ENCODE measurements around the gene CACNA1E. TPM values are rescaled to one million over a fixed set of nuclear protein-coding genes. Genes with fewer than 3 reads are reported as not detected.

CACNA1E gene
- total RNA-seq, 1 experiment from 2014 or later: not detected

- CTCF ChIA-PET: no interaction called here
- BruUV-seq (replicated peaks): no TSS peak
- DNase-seq (ENCODE audit: low spot score): no peak
- intact Hi-C loops (cut with micrococcal nuclease; ENCODE audit: unreplicated experiment): no loop called here
- Histone ChIP-seq H3K4me3 (ENCODE audit: low read depth, low read length, poor library complexity, severe bottlenecking) (no peak overlapping the region), H3K9me3 (ENCODE audit: low read depth, low read length, poor library complexity, severe bottlenecking) (no peaks in the 10 kb centered on the region), H3K27ac (ENCODE audit: low read depth, low read length, poor library complexity, severe bottlenecking) (no peak overlapping the region), H3K27me3 (replicated peaks; ENCODE audit: insufficient read depth, low read depth, low read length, poor library complexity) (peaks cover 44% of the 10 kb centered on the region), H3K4me1 (ENCODE audit: insufficient read depth, low read length, poor library complexity, severe bottlenecking) (no peaks in the 10 kb centered on the region), H3K36me3 (ENCODE audit: insufficient read depth, low read length, poor library complexity, severe bottlenecking) (no peaks in the 10 kb centered on the region)
- no peak for TF ChIP-seq CTCF (conservative IDR thresholded peaks at IDR 0.05; ENCODE audit: low read depth, low read length)
- no peak for TF ChIP-seq EZH2 (IDR thresholded peaks at IDR 0.05; ENCODE audit: borderline replicate concordance, low read depth, low read length, poor library complexity, severe bottlenecking)
- POLR2A ChIA-PET (ENCODE audit: low non-redundant PET): interaction anchor here (0.7 kb wide), 1 partner anchor 40 kb away, joined by 3 read pairs; no protein-coding TSS in a partner anchor
These were observed 234.7 kb downstream of the CACNA1E start for GRCh38 chr1:181718034-181718433.

GRCh38 chr1:181726320-181727012, 243.1 kb downstream of the CACNA1E start:
- H3K36me3 ChIP-seq (ENCODE audit: insufficient read depth, low read length, poor library complexity, severe bottlenecking): no peaks in the 10 kb centered on the region
- DNase-seq (ENCODE audit: low spot score): no peak
- no peaks in the 10 kb centered on the region for H3K9me3 ChIP-seq (ENCODE audit: low read depth, low read length, poor library complexity, severe bottlenecking)
- no peaks in the 10 kb centered on the region for H3K4me1 ChIP-seq (ENCODE audit: insufficient read depth, low read length, poor library complexity, severe bottlenecking)
- TF ChIP-seq EZH2 (IDR thresholded peaks at IDR 0.05; ENCODE audit: borderline replicate concordance, low read depth, low read length, poor library complexity, severe bottlenecking) (no peak), CTCF (conservative IDR thresholded peaks at IDR 0.05; ENCODE audit: low read depth, low read length) (no peak)
- no peak overlapping the region for H3K27ac ChIP-seq (ENCODE audit: low read depth, low read length, poor library complexity, severe bottlenecking)
- POLR2A ChIA-PET (ENCODE audit: low non-redundant PET): no interaction called here
- peaks cover 6% of the 10 kb centered on the region for H3K27me3 ChIP-seq (replicated peaks; ENCODE audit: insufficient read depth, low read depth, low read length, poor library complexity)
- no peak overlapping the region for H3K4me3 ChIP-seq (ENCODE audit: low read depth, low read length, poor library complexity, severe bottlenecking)
- intact Hi-C loops (cut with micrococcal nuclease; ENCODE audit: unreplicated experiment): no loop called here
- no TSS peak for BruUV-seq (replicated peaks)
- CTCF ChIA-PET: no interaction called here

- Histone ChIP-seq H3K36me3 (ENCODE audit: insufficient read depth, low read length, poor library complexity, severe bottlenecking) (no peaks in the 10 kb centered on the region), H3K27ac (ENCODE audit: low read depth, low read length, poor library complexity, severe bottlenecking) (no peak overlapping the region), H3K9me3 (ENCODE audit: low read depth, low read length, poor library complexity, severe bottlenecking) (no peaks in the 10 kb centered on the region), H3K4me3 (ENCODE audit: low read depth, low read length, poor library complexity, severe bottlenecking) (no peak overlapping the region), H3K27me3 (replicated peaks; ENCODE audit: insufficient read depth, low read depth, low read length, poor library complexity) (no peaks in the 10 kb centered on the region), H3K4me1 (ENCODE audit: insufficient read depth, low read length, poor library complexity, severe bottlenecking) (no peaks in the 10 kb centered on the region)
- ChIA-PET CTCF (no interaction called here), POLR2A (ENCODE audit: low non-redundant PET) (no interaction called here)
- no peak for DNase-seq (ENCODE audit: low spot score)
- intact Hi-C loops (cut with micrococcal nuclease; ENCODE audit: unreplicated experiment): no loop called here
- TF ChIP-seq CTCF (conservative IDR thresholded peaks at IDR 0.05; ENCODE audit: low read depth, low read length) (no peak), EZH2 (IDR thresholded peaks at IDR 0.05; ENCODE audit: borderline replicate concordance, low read depth, low read length, poor library complexity, severe bottlenecking) (no peak)
- no TSS peak for BruUV-seq (replicated peaks)
These were observed 247.3 kb downstream of the CACNA1E start for GRCh38 chr1:181730606-181731005.
